SKM-1 (cell line): ENCODE results near the gene UQCRQ.

Experiments used
- DNase-seq: peaks from one replicate; lab custom pipeline; 2025; ENCODE audit not compliant: unreplicated experiment; lab: John Stamatoyannopoulos, UW

Gene UQCRQ

GRCh38 chr5:132907161-132907560 is 40.7 kb downstream of the UQCRQ start:
- no peak for DNase-seq

GRCh38 chr5:132909702-132910101 is 43.3 kb downstream of the UQCRQ start:
- no peak for DNase-seq

GRCh38 chr5:132915681-132916080 is 49.2 kb downstream of the UQCRQ start:
- no peak for DNase-seq

- DNase-seq: no peak
Observed at GRCh38 chr5:132916086-132916485, 49.6 kb downstream of the UQCRQ start.
